ENCODE results near the gene KCNK4. TPM values are rescaled to one million over a fixed set of nuclear protein-coding genes. Genes with fewer than 3 reads are reported as not detected.
A peak's percentile ranks its signal among the peaks of the same experiment; 100 is the strongest.

The KCNK4 gene
- 0.28 and 0.31 TPM in 2 replicates for total RNA-seq (2021)
- long read RNA-seq, partial matches to known transcripts = 0 of 2 reads
- long read RNA-seq, other reads (novel, unspliced or antisense) = 2 of 2 reads

GRCh38 chr11:64291262-64291751 lies at the start of gene KCNK4:
KCNK4 (plus strand) TSS chr11:64291302; CDS start chr11:64293019, 1,717 bp downstream.
- peaks cover 0 to 2% (median 0%) of the 10 kb centered on the region in 3 experiments; a peak in 3 of 7 replicates for H3K36me3 Mint-ChIP-seq (ENCODE audit: insufficient read depth in 1 of 3, low read depth in 3 of 3)

More at GRCh38 chr11:64291262-64291751, at the start of gene KCNK4:
- H3K23me2 ChIP-seq (ENCODE audit: insufficient read length, low read depth, low read length, poor library complexity, severe bottlenecking) = peaks cover 3% of the 10 kb centered on the region
- Mint-ChIP-seq H3K27me3 (ENCODE audit: low read depth) (peaks cover 75% of the 10 kb centered on the region), H3K4me1 (peaks cover 10 to 11% of the 10 kb centered on the region in 2 experiments), H3K27ac (no peak within 1 kb of the TSS), H3K9me3 (no peaks in the 10 kb centered on the region; a peak in 2 of 5 replicates), H3K4me3 (peak within 1 kb of the TSS; percentile 36 to 78)
- WGBS (ENCODE audit: extremely low coverage, insufficient read length, low lambda C conversion rate) = no CpG with 5 or more reads among the region's 45 CpGs
- no peak for TF ChIP-seq CTCF (conservative IDR thresholded peaks at IDR 0.05)
- no peak within 1 kb of the TSS for H3K18ac ChIP-seq (ENCODE audit: insufficient read length, low read depth, low read length)
- H3K79me1 ChIP-seq (ENCODE audit: insufficient read depth, low read depth, low read length, poor library complexity, severe bottlenecking) = no peaks in the 10 kb centered on the region
- peak within 1 kb of the TSS; percentile 58 for H3K4me2 ChIP-seq (ENCODE audit: insufficient read depth, insufficient read length, low read length)
- peaks cover 57% of the 10 kb centered on the region for H3K27me3 ChIP-seq (ENCODE audit: insufficient read depth, low read length)
- H2AFZ ChIP-seq (ENCODE audit: low read length) = no peak within 1 kb of the TSS
- no peaks in the 10 kb centered on the region for H4K20me1 ChIP-seq (ENCODE audit: control insufficient read depth, insufficient read depth, insufficient read length)
- H3K27ac ChIP-seq (ENCODE audit: insufficient read length, low read depth, low read length) = no peak within 1 kb of the TSS
- H3K14ac ChIP-seq (ENCODE audit: insufficient read depth, low read length) = no peak within 1 kb of the TSS; the same call in 1 of the 2 replicates
- no peaks in the 10 kb centered on the region for H3K9me3 ChIP-seq (ENCODE audit: control insufficient read depth, low read depth, low read length)
- DNase-seq = no peak
- no peak within 1 kb of the TSS for H2BK5ac ChIP-seq (ENCODE audit: insufficient read length, low read length)
- H4K8ac ChIP-seq (replicated peaks; ENCODE audit: insufficient read length, low read depth, low read length) = no peak within 1 kb of the TSS
- no peak within 1 kb of the TSS for H3T11ph ChIP-seq (ENCODE audit: low read length)
- H3K56ac ChIP-seq (ENCODE audit: insufficient read length, low read depth, low read length) = no peak within 1 kb of the TSS
- H2AK5ac ChIP-seq (ENCODE audit: insufficient read length, low read length) = no peak within 1 kb of the TSS
- no peak within 1 kb of the TSS for H4K91ac ChIP-seq (ENCODE audit: insufficient read length, low read depth, low read length)
- no peak within 1 kb of the TSS for H3K23ac ChIP-seq (ENCODE audit: insufficient read length, low read depth, low read length)
- no peaks in the 10 kb centered on the region for H3K4me1 ChIP-seq (ENCODE audit: insufficient read depth, low read length)
- H2BK15ac ChIP-seq (ENCODE audit: low read depth, low read length) = no peak within 1 kb of the TSS
- no peak within 1 kb of the TSS for H2BK20ac ChIP-seq (ENCODE audit: low read depth, low read length, poor library complexity, severe bottlenecking)
- H3K9ac ChIP-seq (ENCODE audit: extremely low read depth, insufficient read length, low read length) = no peak within 1 kb of the TSS
- H2BK120ac ChIP-seq (ENCODE audit: low read depth, low read length, poor library complexity, severe bottlenecking) = no peak within 1 kb of the TSS
- H3K79me2 ChIP-seq (ENCODE audit: insufficient read depth, low read length) = no peaks in the 10 kb centered on the region
- no peak within 1 kb of the TSS for H2BK12ac ChIP-seq (ENCODE audit: insufficient read length, low read depth, low read length)
- H3K4ac ChIP-seq (ENCODE audit: low read depth, low read length) = no peak within 1 kb of the TSS
- H4K5ac ChIP-seq (ENCODE audit: insufficient read length, low read depth, low read length) = no peak within 1 kb of the TSS

Data from H9 (cell line).